GM19468 (cell line): ENCODE results near the gene ARHGAP42.

Experiments
- ATAC-seq: cut with Tn5 transposase; IDR thresholded peaks from one replicate; pipeline ENCODE4 v1.9.1; 2021; ENCODE audit warnings: mild to moderate bottlenecking, moderate library complexity, moderate number of reproducible peaks; ENCODE audit not compliant: unreplicated experiment; ENCODE audit errors: extremely low read depth

ARHGAP42 gene

DNA sequence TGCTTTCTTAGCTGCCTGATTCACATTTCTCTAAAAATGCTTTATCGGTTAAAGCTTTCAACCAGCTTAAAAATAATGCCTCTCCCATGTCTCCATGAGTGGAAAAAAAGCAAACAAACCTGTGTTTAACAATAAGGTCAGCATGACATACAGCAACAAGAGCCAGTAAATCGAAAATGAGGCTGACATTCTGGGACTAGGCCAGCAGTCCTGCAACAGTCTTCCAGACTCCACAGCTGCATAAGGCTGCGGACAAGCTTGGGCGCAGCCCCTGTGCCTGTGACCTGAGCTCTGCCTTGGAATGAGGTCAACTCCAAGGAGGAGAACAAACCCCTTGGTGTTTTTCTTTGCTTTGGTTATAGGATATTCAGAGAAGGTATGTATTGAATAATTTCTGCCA lies 347.0 kb downstream of the ARHGAP42 start:
- no peak for ATAC-seq

DNA sequence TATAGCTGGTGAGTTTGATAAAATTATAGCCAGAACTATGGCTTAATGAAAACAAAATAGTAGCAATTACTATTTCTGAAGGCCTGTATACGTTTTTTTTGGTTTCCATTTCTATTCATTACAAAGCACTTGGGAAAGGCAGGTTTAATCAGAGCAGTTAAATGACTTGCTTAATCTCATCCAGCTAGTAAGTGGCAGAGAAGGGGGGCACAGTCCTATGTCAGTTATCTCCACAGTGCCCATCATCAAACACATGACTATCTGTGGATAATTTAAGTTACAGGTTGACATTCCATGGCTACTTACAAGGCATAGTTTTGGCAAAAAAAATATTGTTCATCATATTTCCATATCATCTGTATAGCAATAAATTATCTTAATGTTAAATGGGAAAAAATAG lies 348.8 kb downstream of the ARHGAP42 start:
- ATAC-seq, result no peak
